Measurements from ENCODE around the gene SHISA4.

SHISA4 gene

GRCh38 chr1:201883266-201883665, 5.4 kb upstream of the SHISA4 start:
- Histone ChIP-seq H3K36me3 (no peaks in the 10 kb centered on the region), H3K27ac (peak overlapping the region; percentile 54 to 60), H3K9me3 (no peaks in the 10 kb centered on the region), H3K4me3 (no peak overlapping the region), H3K27me3 (no peaks in the 10 kb centered on the region), H3K4me1 (peaks cover 0 to 51% (median 40%) of the 10 kb centered on the region in 4 donors)
- TF ChIP-seq, protein P1, sequence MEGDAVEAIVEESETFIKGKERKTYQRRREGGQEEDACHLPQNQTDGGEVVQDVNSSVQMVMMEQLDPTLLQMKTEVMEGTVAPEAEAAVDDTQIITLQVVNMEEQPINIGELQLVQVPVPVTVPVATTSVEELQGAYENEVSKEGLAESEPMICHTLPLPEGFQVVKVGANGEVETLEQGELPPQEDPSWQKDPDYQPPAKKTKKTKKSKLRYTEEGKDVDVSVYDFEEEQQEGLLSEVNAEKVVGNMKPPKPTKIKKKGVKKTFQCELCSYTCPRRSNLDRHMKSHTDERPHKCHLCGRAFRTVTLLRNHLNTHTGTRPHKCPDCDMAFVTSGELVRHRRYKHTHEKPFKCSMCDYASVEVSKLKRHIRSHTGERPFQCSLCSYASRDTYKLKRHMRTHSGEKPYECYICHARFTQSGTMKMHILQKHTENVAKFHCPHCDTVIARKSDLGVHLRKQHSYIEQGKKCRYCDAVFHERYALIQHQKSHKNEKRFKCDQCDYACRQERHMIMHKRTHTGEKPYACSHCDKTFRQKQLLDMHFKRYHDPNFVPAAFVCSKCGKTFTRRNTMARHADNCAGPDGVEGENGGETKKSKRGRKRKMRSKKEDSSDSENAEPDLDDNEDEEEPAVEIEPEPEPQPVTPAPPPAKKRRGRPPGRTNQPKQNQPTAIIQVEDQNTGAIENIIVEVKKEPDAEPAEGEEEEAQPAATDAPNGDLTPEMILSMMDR (IDR thresholded peaks at IDR 0.05): no peak
- DNase-seq: no peak
- intact Hi-C loops (cut with DNase I; ENCODE audit: low total_unique reads): loop anchor here (10.0 kb wide), 1 partner anchor 262 kb away; the partner anchor contains the start of gene ARL8A

GRCh38 chr1:201883786-201884185, 4.9 kb upstream of the SHISA4 start:
- Histone ChIP-seq H3K36me3 (no peaks in the 10 kb centered on the region), H3K4me3 (no peak overlapping the region), H3K4me1 (peaks cover 0 to 47% (median 37%) of the 10 kb centered on the region in 4 donors), H3K27me3 (no peaks in the 10 kb centered on the region), H3K27ac (peak overlapping the region; percentile 54 to 60), H3K9me3 (no peaks in the 10 kb centered on the region)
- DNase-seq: peak in 1 of 2 donors; percentile 71
- TF ChIP-seq, protein P1 (IDR thresholded peaks at IDR 0.05): no peak
- intact Hi-C loops (cut with DNase I; ENCODE audit: low total_unique reads): loop anchor here (10.0 kb wide), 1 partner anchor 261 kb away; the partner anchor contains the start of gene ARL8A

GRCh38 chr1:201884425-201884824, 4.3 kb upstream of the SHISA4 start:
- Histone ChIP-seq H3K27ac (peak overlapping the region; percentile 54 to 60), H3K36me3 (no peaks in the 10 kb centered on the region), H3K4me1 (peaks cover 0 to 51% (median 40%) of the 10 kb centered on the region in 4 donors), H3K9me3 (no peaks in the 10 kb centered on the region), H3K4me3 (no peak overlapping the region), H3K27me3 (no peaks in the 10 kb centered on the region)
- intact Hi-C loops (cut with DNase I; ENCODE audit: low total_unique reads): loop anchor here (10.0 kb wide), 1 partner anchor 260 kb away; the partner anchor contains the start of gene ARL8A
- no peak for DNase-seq
- TF ChIP-seq, protein P1 (IDR thresholded peaks at IDR 0.05): no peak

- no peaks in the 10 kb centered on the region for H3K27me3 ChIP-seq
- peak overlapping the region; percentile 54 to 60 for H3K27ac ChIP-seq
- no peaks in the 10 kb centered on the region for H3K9me3 ChIP-seq
- TF ChIP-seq, protein P1 (IDR thresholded peaks at IDR 0.05): no peak
- H3K4me3 ChIP-seq: no peak overlapping the region
- H3K4me1 ChIP-seq: peaks cover 0 to 62% (median 50%) of the 10 kb centered on the region in 4 donors
- peak in 1 of 2 donors; percentile 58 for DNase-seq
- intact Hi-C loops (cut with DNase I; ENCODE audit: low total_unique reads): loop anchor here (10.0 kb wide), 1 partner anchor 259 kb away; the partner anchor contains the start of gene ARL8A
- H3K36me3 ChIP-seq: peaks cover 0 to 3% (median 0%) of the 10 kb centered on the region in 3 donors
These were observed 3.1 kb upstream of the SHISA4 start for GRCh38 chr1:201885531-201886075.

DNA sequence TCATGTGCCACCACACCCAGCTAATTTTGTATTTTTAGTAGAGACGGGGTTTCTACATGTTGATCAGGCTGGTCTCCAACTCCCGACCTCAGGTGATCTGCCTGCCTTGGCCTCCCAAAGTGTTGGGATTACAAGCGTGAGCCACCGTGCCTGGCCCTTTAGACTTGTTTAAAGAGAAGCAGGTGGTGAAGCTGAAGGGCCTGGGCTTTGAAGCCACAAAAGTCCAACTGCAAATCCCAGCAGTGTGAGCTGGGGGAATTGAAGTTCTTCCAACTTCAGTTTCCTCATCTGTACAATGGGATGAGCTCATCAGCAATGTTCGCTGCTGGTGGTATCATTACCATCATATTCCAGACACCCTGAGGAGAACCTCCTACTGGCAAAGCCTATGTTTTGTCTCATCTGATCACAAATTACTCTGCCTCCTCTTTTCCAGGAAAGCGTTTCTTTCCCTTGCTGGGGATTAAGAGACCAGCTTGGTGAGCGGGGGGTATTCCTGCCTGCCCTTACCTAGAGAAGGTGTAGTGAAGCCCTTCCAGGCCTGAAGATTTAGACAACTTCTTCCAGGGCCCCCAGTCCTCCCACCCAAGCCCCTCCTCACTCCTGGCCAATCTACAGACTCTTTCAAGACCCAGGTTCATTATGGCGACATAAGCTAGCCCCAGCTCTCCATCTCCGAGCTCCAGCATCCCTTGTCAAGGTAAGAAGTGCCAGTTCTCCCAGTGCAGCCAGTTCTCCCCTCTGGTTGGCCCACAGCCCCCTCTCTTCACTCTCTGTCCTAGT, 2.4 kb upstream of the SHISA4 start:
- H3K4me1 ChIP-seq: peaks cover 0 to 69% (median 56%) of the 10 kb centered on the region in 4 donors
- H3K9me3 ChIP-seq: no peaks in the 10 kb centered on the region
- no peaks in the 10 kb centered on the region for H3K27me3 ChIP-seq
- TF ChIP-seq, protein P1 (IDR thresholded peaks at IDR 0.05): no peak
- H3K4me3 ChIP-seq: no peak overlapping the region
- peak in 1 of 2 donors; percentile 66 for DNase-seq
- H3K36me3 ChIP-seq: peaks cover 0 to 8% (median 0%) of the 10 kb centered on the region in 3 donors
- intact Hi-C loops (cut with DNase I; ENCODE audit: low total_unique reads): loop anchor here (10.0 kb wide), 1 partner anchor 259 kb away; the partner anchor contains the start of gene ARL8A
- peak overlapping the region; percentile 54 to 60 for H3K27ac ChIP-seq
